Neuronal stem cell (in vitro differentiated cells): ENCODE data around the gene EFNA5.

Source experiments
- DNase-seq: peaks from one replicate; pipeline ENCODE4 v3.0.0-alpha.2; 2013; ENCODE audit warnings: low spot score
- H2AFZ ChIP-seq: one replicate; pipeline ENCODE4 v1.6.1; 2013; ENCODE audit warnings: mild to moderate bottlenecking, low read length, inconsistent platforms
- H2AK5ac ChIP-seq: 2 replicates; pipeline ENCODE4 v1.6.1; 2013; ENCODE audit warnings: low read depth, mild to moderate bottlenecking, inconsistent platforms, low read length, moderate library complexity, mixed read lengths
- H2BK120ac ChIP-seq: 2 replicates; pipeline ENCODE4 v1.6.1; 2013; ENCODE audit warnings: low read depth, mild to moderate bottlenecking, inconsistent platforms, low read length, moderate library complexity, mixed read lengths
- H2BK12ac ChIP-seq: one replicate; pipeline ENCODE4 v1.6.1; 2013; ENCODE audit warnings: low read length, inconsistent platforms
- H2BK15ac ChIP-seq: 2 replicates; pipeline ENCODE4 v1.6.1; 2013; ENCODE audit warnings: mild to moderate bottlenecking, low read length, inconsistent platforms, mixed read lengths
- H2BK5ac ChIP-seq: one replicate; pipeline ENCODE4 v1.6.1; 2013; ENCODE audit warnings: inconsistent platforms, mild to moderate bottlenecking, low read length, moderate library complexity
- H3K14ac ChIP-seq: one replicate; pipeline ENCODE4 v1.6.1; 2013; ENCODE audit warnings: low read length, inconsistent platforms
- H3K18ac ChIP-seq: 2 replicates; pipeline ENCODE4 v1.6.1; 2013; ENCODE audit warnings: low read length, inconsistent platforms
- H3K23ac ChIP-seq: 2 replicates; pipeline ENCODE4 v1.6.1; 2013; ENCODE audit warnings: low read depth, mild to moderate bottlenecking, mixed read lengths, low read length, inconsistent platforms; ENCODE audit not compliant: poor library complexity
- H3K27ac ChIP-seq: replicated peaks from 3 replicates; pipeline ENCODE4 v1.5.1; 2013; ENCODE audit warnings: low read length, inconsistent platforms
- H3K27me3 ChIP-seq, 3 experiments: 2 replicates each; pipeline ENCODE4 v1.6.1; 2013; ENCODE audit warnings: low read length in 3 of 3, mild to moderate bottlenecking in 2 of 3, inconsistent platforms in 1 of 3, low read depth in 1 of 3, mixed read lengths in 1 of 3, moderate library complexity in 1 of 3; ENCODE audit not compliant: control insufficient read depth in 3 of 3, insufficient read depth in 3 of 3
- H3K36me3 ChIP-seq, 2 donors: replicated peaks in 1 of 2; 2 replicates each; pipeline ENCODE4 v1.6.1; 2013; ENCODE audit warnings: low read length in 2 of 2; ENCODE audit not compliant: control insufficient read depth in 2 of 2, insufficient read depth in 2 of 2
- H3K4ac ChIP-seq: 2 replicates; pipeline ENCODE4 v1.6.1; 2013; ENCODE audit warnings: inconsistent platforms, mild to moderate bottlenecking, low read length, moderate library complexity
- H3K4me1 ChIP-seq, 2 donors: 1 replicate in 1 of 2; 2 replicates in 1 of 2; pipeline ENCODE4 v1.6.1; 2013; ENCODE audit warnings: low read length in 2 of 2, low read depth in 1 of 2; ENCODE audit not compliant: control insufficient read depth in 2 of 2, insufficient read depth in 1 of 2
- H3K4me2 ChIP-seq: one replicate; pipeline ENCODE4 v1.6.1; 2013; ENCODE audit warnings: mild to moderate bottlenecking, low read length, inconsistent platforms; ENCODE audit not compliant: insufficient read depth, poor library complexity, severe bottlenecking
- H3K4me3 ChIP-seq, 2 donors: 2 replicates each; pipeline ENCODE4 v1.5.1; 2013; ENCODE audit warnings: low read length in 2 of 2, mild to moderate bottlenecking in 2 of 2, inconsistent platforms in 1 of 2, moderate library complexity in 1 of 2
- H3K79me1 ChIP-seq: one replicate; pipeline ENCODE4 v1.6.1; 2013; ENCODE audit warnings: low read depth, mild to moderate bottlenecking, inconsistent platforms, low read length, moderate library complexity
- H3K9ac ChIP-seq: one replicate; pipeline ENCODE4 v1.6.1; 2013; ENCODE audit warnings: mild to moderate bottlenecking, low read depth, low read length, inconsistent platforms; ENCODE audit not compliant: poor library complexity
- H3K9me3 ChIP-seq, 2 donors: replicated peaks in 1 of 2; 2 replicates each; pipeline versions ENCODE3 to v1.6.1; 2013; ENCODE audit warnings: low read length in 2 of 2, mild to moderate bottlenecking in 2 of 2, inconsistent platforms in 1 of 2, low read depth in 1 of 2, mixed read lengths in 1 of 2, moderate library complexity in 1 of 2; ENCODE audit not compliant: control insufficient read depth in 2 of 2, insufficient read depth in 1 of 2
- H4K8ac ChIP-seq: one replicate; pipeline ENCODE4 v1.6.1; 2013; ENCODE audit warnings: low read depth, mild to moderate bottlenecking, inconsistent platforms, low read length, moderate library complexity
- H4K91ac ChIP-seq: one replicate; pipeline ENCODE4 v1.6.1; 2013; ENCODE audit warnings: low read length, low read depth, mild to moderate bottlenecking, inconsistent platforms; ENCODE audit not compliant: poor library complexity
- WGBS, 2 donors: extraction: QIAGEN DNeasy Blood & Tissue Kit; methylation state at CpG; one replicate each; pipeline ENCODE4 v1.1.7; 2013; ENCODE audit warnings: missing lambda C conversion rate in 2 of 2, mixed read lengths in 1 of 2; ENCODE audit not compliant: insufficient read length in 2 of 2, insufficient replicate concordance in 1 of 2; ENCODE audit errors: extremely low coverage in 2 of 2; 5-methylcytosine and 5-hydroxymethylcytosine counted together

The EFNA5 gene

DNA sequence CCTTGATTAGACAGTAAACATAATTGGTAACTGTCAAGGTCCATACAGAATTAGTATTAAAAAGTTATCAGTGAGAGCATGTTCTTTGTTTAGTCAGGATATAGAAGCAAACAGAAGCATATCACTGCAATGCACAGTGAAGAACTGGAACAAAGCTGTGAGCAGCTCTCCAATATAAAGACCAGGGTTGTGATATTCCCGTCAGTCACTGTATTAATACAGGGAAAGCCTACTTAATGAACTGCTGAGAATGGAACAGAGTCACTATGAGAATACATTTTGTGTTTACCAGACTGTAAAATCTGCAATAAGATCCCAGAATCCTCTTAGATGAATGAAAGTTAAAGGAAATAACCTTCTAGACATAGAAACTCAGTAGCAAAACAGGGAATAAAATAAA is 58.2 kb downstream of the EFNA5 start:
- Histone ChIP-seq H3K4me3 (no peak overlapping the region), H4K91ac (no peak overlapping the region), H3K4me2 (no peak overlapping the region), H3K4ac (no peak overlapping the region), H2AK5ac (no peak overlapping the region), H2BK5ac (no peak overlapping the region), H2BK12ac (no peak overlapping the region), H3K9ac (no peak overlapping the region), H4K8ac (no peak overlapping the region), H2BK120ac (no peak overlapping the region), H2BK15ac (no peak overlapping the region), H2AFZ (no peak overlapping the region), H3K27ac (no peak overlapping the region), H3K27me3 (no peaks in the 10 kb centered on the region), H3K79me1 (peaks cover 1% of the 10 kb centered on the region), H3K4me1 (peaks cover 19 to 30% of the 10 kb centered on the region in 2 donors), H3K18ac (no peak overlapping the region), H3K36me3 (peaks cover 4 to 14% of the 10 kb centered on the region in 2 donors), H3K23ac (no peak overlapping the region), H3K14ac (no peak overlapping the region), H3K9me3 (no peaks in the 10 kb centered on the region)
- DNase-seq = no peak
- WGBS, 2 donors = no CpG with 5 or more reads among the region's 1 CpG

- Histone ChIP-seq H3K36me3 (peaks cover 4 to 14% of the 10 kb centered on the region in 2 donors), H3K9me3 (no peaks in the 10 kb centered on the region), H3K27me3 (no peaks in the 10 kb centered on the region), H3K9ac (no peak overlapping the region), H3K18ac (no peak overlapping the region), H2BK15ac (no peak overlapping the region), H2BK12ac (no peak overlapping the region), H3K14ac (no peak overlapping the region), H3K79me1 (no peaks in the 10 kb centered on the region), H3K27ac (no peak overlapping the region), H2BK5ac (no peak overlapping the region), H3K4ac (no peak overlapping the region), H4K91ac (no peak overlapping the region), H3K4me3 (no peak overlapping the region), H3K23ac (no peak overlapping the region), H3K4me1 (peaks cover 20 to 23% of the 10 kb centered on the region in 2 donors), H4K8ac (no peak overlapping the region), H2BK120ac (no peak overlapping the region), H2AFZ (no peak overlapping the region), H2AK5ac (no peak overlapping the region), H3K4me2 (no peak overlapping the region)
- no peak for DNase-seq
- no CpG with 5 or more reads among the region's 12 CpGs for WGBS, 2 donors
These were observed 59.9 kb downstream of the EFNA5 start for GRCh38 chr5:107610798-107611197.

DNA sequence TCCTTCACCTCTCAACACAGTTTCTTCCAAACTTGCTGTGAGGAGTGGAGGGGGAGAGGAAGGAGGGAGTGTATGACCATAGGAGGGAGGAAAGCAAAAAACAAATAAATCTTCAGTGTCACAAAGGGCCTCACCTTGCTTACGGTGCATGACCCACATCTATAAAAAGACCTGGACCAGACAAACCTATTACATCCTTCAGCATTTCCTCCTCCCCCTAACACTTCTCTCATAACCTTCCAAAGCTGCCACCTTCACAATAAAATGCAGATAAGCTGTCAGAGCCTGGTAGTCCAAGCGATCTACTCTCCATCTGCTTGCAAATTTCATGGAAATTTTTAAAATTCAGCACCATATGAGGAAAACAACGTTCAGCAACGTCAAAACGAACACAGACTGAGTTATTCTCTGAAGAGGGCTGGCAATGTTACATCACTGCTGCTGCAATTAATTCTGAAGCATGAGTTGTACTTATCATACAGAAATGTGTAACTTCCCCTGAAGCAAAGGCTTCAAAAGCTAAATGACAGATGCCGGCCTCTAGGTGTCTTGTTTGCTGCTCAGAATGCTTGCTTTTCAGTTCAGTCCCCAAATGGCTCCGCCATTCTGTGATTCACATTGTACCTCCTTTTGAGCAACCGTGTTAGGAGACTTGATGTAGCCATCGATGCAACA is 62.9 kb downstream of the EFNA5 start:
- H2AK5ac ChIP-seq = no peak overlapping the region
- no peak overlapping the region for H2BK5ac ChIP-seq
- peaks cover 13 to 38% of the 10 kb centered on the region in 2 donors for H3K4me1 ChIP-seq
- no peak overlapping the region for H3K4ac ChIP-seq
- H2BK15ac ChIP-seq = no peak overlapping the region
- no CpG with 5 or more reads among the region's 9 CpGs for WGBS, 2 donors
- H3K4me2 ChIP-seq = no peak overlapping the region
- H2BK120ac ChIP-seq = no peak overlapping the region
- no peak overlapping the region for H2BK12ac ChIP-seq
- no peaks in the 10 kb centered on the region for H3K79me1 ChIP-seq
- no peaks in the 10 kb centered on the region for H3K9me3 ChIP-seq
- H3K23ac ChIP-seq = no peak overlapping the region
- H4K91ac ChIP-seq = no peak overlapping the region
- H3K27ac ChIP-seq = no peak overlapping the region
- H3K36me3 ChIP-seq = peaks cover 0 to 11% of the 10 kb centered on the region in 2 donors
- no peak overlapping the region for H4K8ac ChIP-seq
- no peak overlapping the region for H3K18ac ChIP-seq
- no peak overlapping the region for H3K9ac ChIP-seq
- no peak overlapping the region for H2AFZ ChIP-seq
- H3K27me3 ChIP-seq = no peaks in the 10 kb centered on the region
- H3K14ac ChIP-seq = no peak overlapping the region
- DNase-seq = no peak
- H3K4me3 ChIP-seq = no peak overlapping the region

DNA sequence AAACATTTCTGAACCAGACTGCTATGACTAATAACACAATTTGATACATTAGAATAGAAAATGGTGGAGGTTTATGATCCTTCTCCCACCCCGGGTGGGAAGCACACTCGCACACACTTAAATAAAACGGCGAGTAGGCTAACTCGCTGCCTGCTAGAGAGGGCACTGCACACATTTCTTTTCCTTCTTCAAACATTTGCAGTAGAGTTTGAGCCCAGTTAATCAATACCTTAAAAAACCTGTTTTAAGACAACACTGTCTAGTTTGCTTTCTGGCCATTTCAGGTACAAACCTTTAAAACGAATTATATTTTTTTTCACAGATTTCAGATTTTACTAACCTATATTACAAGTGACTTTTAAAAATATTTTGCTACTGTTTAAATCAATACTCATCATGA is 63.5 kb downstream of the EFNA5 start:
- H3K9me3 ChIP-seq = no peaks in the 10 kb centered on the region
- no peak overlapping the region for H4K8ac ChIP-seq
- peaks cover 0 to 11% of the 10 kb centered on the region in 2 donors for H3K36me3 ChIP-seq
- no peak for DNase-seq
- no peak overlapping the region for H3K4me3 ChIP-seq
- H3K27ac ChIP-seq = no peak overlapping the region
- no peak overlapping the region for H3K9ac ChIP-seq
- H2BK12ac ChIP-seq = no peak overlapping the region
- no peak overlapping the region for H3K14ac ChIP-seq
- no peak overlapping the region for H2BK15ac ChIP-seq
- no CpG with 5 or more reads among the region's 6 CpGs for WGBS, 2 donors
- H3K18ac ChIP-seq = no peak overlapping the region
- H2AFZ ChIP-seq = no peak overlapping the region
- no peak overlapping the region for H3K4ac ChIP-seq
- no peak overlapping the region for H2AK5ac ChIP-seq
- no peak overlapping the region for H4K91ac ChIP-seq
- H3K27me3 ChIP-seq = no peaks in the 10 kb centered on the region
- no peak overlapping the region for H2BK120ac ChIP-seq
- no peak overlapping the region for H3K4me2 ChIP-seq
- H3K4me1 ChIP-seq = peaks cover 11 to 38% of the 10 kb centered on the region in 2 donors
- H2BK5ac ChIP-seq = no peak overlapping the region
- H3K79me1 ChIP-seq = no peaks in the 10 kb centered on the region
- H3K23ac ChIP-seq = no peak overlapping the region
